Activated CD8-positive, alpha-beta memory T cell treated with anti-CD3 and anti-CD28 coated beads for 36 hours (primary cell): Measurements from ENCODE around the gene E2F6. TPM values are rescaled to one million over a fixed set of nuclear protein-coding genes. Genes with fewer than 3 reads are reported as not detected.

Experiments
- CTCF ChIA-PET: fragments of 350-600 bp; sonication (Branson Sonifier 250); formaldehyde crosslinking; loops from one replicate; lab custom pipeline; 2021; ENCODE audit warnings: antibody characterized with exemption; lab: Charles Lee
- POLR2A ChIA-PET: fragments of 350-600 bp; sonication (Branson Sonifier 250); formaldehyde crosslinking; loops from one replicate; lab custom pipeline; 2021; ENCODE audit warnings: antibody characterized with exemption; lab: Charles Lee
- total RNA-seq, 2 experiments: library from RNA; stranded (reverse); gene quantifications; one replicate each; pipeline ENCODE4 v1.2.3, GENCODE V29; 2021

E2F6 gene, protein sequence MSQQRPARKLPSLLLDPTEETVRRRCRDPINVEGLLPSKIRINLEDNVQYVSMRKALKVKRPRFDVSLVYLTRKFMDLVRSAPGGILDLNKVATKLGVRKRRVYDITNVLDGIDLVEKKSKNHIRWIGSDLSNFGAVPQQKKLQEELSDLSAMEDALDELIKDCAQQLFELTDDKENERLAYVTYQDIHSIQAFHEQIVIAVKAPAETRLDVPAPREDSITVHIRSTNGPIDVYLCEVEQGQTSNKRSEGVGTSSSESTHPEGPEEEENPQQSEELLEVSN
- total RNA-seq, result 10 to 100 TPM; 15.6 to 15.7 TPM

DNA sequence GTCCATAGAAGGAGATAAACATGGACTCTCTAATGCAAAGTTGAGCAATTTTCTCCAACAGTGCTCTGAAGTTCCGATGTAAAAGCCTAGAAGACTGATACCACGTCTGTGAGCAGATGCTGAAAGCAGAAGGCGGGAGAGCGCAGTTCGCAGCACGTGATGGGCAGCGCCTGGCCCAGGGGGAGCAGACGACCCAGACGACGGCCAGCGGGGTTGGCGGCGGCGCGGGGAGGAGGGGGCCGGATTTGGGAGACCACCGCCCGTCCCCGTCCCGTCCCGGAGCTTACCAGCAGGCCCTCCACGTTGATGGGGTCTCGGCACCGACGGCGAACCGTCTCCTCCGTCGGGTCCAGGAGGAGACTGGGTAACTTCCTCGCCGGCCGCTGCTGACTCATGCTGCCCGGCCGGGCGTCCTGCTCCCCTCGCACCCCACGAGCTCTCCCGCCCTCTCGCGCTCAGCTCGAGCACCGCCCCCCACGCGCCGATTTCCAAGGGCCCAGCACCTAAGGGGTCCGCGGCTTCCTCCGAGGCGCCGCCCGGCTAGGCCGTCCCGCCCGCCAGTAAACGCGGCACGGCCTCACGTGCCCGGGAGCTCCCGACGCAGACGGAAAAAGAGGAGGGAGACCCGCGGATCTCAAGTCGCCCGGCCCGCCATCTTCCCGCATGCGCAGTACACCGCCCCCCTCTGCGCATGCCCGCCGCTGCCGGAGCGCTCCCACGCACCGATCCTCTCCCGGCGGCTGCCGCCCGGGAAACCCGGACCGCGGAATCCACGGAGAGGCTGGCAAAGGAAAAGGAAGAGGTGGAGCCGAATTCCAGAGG lies at the start of gene E2F6:
E2F6 (minus strand) TSS at position 677 of the 822 bp plus-strand sequence; CDS start at position 395, 282 bp downstream.
- POLR2A ChIA-PET, result interaction anchor here (0.9 kb wide), 1 partner anchor 333 kb away, joined by 3 read pairs; a partner anchor contains a TSS
- CTCF ChIA-PET, result interaction anchor here (0.6 to 2.0 kb wide), 9 partner anchors 12 to 630 kb away, joined by 3 to 13 read pairs (median 3); partner anchors contain the start of gene ROCK2

DNA sequence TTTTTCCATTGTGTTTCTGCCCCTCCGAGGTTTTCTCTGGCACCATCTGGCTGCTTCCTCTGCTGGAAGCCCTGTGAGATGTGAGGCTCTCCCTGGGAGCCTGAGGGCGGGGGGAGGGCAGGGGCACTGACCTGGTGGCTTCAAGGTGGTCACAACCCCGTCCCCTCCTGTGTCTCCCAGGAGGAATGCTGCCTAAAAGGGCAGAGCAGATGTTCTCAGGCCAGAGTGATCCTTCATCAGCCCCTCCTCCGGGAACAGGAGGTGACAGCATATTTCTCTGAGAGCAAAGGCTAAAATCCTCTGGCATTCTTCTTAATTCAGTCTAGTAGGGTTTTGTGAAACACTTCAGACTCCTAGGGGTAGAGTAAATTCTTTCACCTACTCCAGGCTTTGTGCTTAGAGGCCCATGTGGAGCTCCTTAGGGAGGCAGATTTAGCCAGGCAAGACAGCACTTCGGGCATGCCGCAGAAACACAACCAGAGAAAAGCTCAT lies 49.6 kb upstream of the E2F6 start:
- ChIA-PET POLR2A (no interaction called here), CTCF (no interaction called here)

- ChIA-PET POLR2A (no interaction called here), CTCF (no interaction called here)
Observed at GRCh38 chr2:11514904-11515303, 48.9 kb upstream of the E2F6 start.

- ChIA-PET CTCF (no interaction called here), POLR2A (no interaction called here)
Observed at GRCh38 chr2:11514081-11514730, 48.2 kb upstream of the E2F6 start.

DNA sequence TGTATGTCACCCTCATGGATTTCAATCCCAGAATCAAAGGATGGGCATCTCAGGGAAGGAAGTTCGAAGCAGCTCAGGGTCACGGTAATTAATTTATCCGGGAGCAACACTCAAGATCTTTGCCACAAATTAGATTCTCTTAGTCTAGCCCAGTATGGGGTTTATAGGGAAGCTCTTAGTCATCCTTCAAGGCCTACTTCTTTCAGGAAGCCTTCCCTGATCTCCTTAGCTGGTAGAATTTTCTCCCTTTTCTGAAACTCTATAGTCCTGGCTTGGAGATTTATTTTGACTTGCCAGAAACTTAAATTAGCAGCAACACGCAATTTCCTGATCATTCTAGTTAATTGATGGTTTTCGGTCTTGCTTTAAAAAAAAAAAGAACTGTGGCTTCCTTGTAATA lies 47.4 kb upstream of the E2F6 start:
- POLR2A ChIA-PET, result no interaction called here
- CTCF ChIA-PET, result interaction anchor here (1.2 kb wide), 1 partner anchor 69 kb away, joined by 3 read pairs; no protein-coding TSS in a partner anchor

DNA sequence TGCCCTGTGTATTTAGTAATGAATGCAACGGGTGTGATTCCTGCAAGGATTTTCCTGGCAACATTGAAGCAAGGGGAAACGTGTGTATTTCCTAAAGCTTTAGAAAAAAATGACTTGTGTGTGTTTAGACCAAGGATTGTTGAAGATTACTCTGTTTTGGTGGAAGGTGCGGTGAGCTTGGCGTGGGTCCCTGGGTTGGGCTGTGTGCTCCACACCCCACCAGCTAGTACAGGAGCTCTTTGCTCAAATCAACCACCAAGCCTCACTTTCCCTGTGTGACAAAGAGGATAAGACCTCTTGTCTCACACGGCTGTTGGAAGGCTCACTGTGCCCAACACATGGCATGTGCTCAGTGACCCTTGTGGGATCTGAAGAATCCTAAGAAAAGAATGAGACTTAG lies 46.5 kb upstream of the E2F6 start:
- CTCF ChIA-PET, result interaction anchor here (0.8 to 1.2 kb wide), 2 partner anchors 70 to 380 kb away, joined by 3 read pairs; no protein-coding TSS in a partner anchor
- POLR2A ChIA-PET, result no interaction called here

DNA sequence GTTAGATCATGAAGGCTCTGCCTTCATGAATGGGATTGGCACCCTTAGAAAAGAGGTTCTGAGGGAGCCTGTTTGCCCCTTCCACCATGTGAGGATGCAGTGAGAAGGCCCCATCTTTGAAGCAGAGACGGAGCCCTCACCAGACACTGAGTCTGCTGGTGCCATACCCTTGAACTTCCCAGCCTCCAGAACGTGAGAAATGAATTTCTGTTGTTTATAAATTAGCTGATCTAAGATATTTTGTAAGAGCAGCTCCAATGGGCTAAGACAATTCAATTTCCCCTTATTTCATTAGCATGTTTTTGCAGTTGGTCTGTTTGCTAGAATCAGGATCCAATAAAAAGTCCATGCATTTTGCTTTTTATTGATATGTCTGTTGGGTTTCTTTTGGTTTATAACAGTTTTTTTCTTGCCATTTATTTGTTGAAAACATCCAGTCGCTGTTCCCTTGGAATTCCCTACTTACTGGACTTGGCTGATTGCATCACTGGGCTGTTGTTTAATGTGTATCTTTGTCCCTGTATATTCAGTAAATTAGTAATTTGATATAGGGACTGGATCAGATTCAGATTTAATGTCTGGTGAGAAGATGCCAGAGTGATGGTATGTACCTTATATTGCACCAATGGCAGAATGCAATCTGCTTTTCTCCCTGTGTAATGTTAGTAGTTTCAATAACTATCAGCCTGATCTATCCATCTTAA lies 43.8 kb upstream of the E2F6 start:
- ChIA-PET CTCF (interaction anchor here (0.6 kb wide), 1 partner anchor 665 kb away, joined by 4 read pairs; no protein-coding TSS in a partner anchor), POLR2A (no interaction called here)

DNA sequence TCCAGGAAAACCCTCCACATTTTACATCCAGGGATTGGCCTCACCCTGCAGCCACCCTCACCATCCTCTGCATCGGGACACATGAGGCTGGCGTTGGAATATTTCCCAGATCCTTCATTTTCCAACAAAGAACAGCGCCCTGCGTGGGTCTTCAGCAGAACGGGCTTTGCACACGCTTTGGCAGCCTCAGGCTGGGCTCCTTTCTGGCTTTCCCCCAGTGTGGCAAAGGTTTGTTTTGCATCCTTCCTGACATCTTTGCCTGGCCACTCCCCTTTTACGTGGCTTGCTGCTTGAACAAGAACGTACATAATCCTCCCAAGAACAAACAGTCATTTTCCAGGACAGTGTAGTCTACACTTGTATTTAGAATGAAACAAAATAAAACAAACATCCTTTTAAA lies 42.3 kb upstream of the E2F6 start:
- ChIA-PET CTCF (no interaction called here), POLR2A (no interaction called here)

- CTCF ChIA-PET, result no interaction called here
- POLR2A ChIA-PET, result no interaction called here
Observed at GRCh38 chr2:11507517-11507916, 41.6 kb upstream of the E2F6 start.

DNA sequence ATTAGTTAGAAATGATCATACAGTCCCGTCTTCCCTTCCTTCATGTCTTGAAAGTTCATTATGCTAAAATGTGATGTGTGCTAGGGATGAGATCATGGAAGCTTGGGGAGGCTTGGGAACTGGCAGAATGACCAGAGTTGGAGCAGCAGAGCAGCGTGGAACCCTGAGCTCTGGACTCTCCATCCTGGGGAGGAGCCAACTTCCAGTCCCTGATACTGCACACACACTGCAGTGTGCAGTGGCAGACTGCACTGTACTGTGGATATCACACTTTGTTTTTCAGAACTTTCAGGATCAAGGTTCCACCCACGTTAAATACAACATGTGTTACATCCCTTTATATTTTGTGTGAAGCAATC lies 40.6 kb upstream of the E2F6 start:
- POLR2A ChIA-PET, result no interaction called here
- CTCF ChIA-PET, result no interaction called here

DNA sequence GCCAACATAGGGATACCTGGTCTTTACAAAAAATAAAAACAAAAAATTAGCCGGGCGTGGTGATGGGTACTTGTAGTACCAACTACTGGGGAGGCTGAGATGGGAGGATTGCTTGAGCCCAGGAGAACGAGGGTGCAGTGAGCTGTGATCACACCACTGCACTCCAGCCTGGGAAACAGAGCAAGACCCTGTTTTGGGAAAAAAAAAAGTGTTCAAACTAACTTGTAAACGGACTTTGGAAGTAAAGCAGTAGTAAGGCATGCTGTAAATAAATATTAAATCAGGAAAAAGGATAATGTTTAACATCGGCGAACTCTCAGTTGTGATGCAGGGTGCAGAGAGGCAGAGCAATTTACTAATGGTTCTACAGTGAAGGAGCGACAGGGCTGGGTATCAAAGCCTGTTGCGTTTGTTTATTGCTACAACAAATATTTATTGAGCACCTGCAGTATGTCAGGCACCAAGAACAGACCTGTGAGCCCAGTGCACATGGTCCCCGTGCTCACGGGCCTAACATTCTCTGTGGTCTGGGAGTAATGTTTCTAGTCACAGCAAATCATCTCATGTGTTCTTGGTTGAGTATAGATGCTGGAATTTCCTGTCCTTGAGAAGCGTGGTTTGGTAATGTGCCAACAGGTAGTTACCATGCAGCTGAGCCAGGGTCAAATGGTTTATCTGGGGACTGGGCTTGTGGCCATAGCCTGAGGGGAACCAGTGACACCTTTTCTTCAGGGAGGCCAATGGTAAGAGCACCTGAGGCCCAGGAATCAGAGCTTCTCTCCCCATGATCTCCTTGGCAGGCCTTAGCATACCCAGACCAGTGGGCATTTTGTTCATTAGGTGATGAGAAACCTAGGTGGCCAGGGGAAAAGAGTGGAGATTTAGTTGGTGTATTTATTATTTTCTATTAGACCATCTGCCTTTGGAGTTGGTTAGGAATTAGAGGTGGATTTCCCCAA lies 40.0 kb upstream of the E2F6 start:
- ChIA-PET POLR2A (no interaction called here), CTCF (no interaction called here)

GRCh38 chr2:11503354-11503927 lies 37.5 kb upstream of the E2F6 start:
- CTCF ChIA-PET, result no interaction called here
- POLR2A ChIA-PET, result no interaction called here

GRCh38 chr2:11502740-11503292 lies 36.9 kb upstream of the E2F6 start:
- POLR2A ChIA-PET, result no interaction called here
- CTCF ChIA-PET, result no interaction called here

DNA sequence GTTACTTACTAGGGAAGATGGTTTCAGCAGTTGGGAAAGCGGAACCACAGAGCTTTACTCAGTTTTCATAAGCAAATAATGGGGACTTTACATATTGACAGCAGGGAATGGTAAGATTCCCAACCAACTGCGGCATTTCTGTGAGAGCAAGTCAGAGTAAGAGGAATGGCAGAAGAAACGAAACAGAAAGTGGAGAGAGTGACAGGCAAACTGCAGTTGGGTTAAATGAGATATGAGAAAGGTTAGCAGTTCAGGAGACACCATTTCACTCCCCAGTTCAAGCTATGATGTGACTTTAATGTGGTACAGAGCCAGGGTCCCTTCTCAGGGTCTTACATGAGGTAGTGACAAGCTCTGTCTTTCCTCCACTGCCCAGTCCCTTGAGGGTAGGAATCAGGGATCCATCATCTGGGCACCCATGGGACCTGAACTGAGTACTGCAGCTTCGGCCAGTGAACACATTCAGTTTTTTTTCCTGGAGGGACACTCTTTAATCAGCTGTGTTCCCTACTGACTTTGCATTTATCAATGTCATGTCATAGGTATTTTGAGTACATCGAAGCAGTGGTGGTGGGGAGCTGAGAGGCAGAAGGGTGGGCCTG lies 34.8 kb upstream of the E2F6 start:
- ChIA-PET CTCF (interaction anchor here (1.1 to 1.4 kb wide), 2 partner anchors 82 to 83 kb away, joined by 3 to 4 read pairs; no protein-coding TSS in a partner anchor), POLR2A (no interaction called here)

GRCh38 chr2:11499081-11499743 lies 33.3 kb upstream of the E2F6 start:
- POLR2A ChIA-PET, result no interaction called here
- CTCF ChIA-PET, result no interaction called here

DNA sequence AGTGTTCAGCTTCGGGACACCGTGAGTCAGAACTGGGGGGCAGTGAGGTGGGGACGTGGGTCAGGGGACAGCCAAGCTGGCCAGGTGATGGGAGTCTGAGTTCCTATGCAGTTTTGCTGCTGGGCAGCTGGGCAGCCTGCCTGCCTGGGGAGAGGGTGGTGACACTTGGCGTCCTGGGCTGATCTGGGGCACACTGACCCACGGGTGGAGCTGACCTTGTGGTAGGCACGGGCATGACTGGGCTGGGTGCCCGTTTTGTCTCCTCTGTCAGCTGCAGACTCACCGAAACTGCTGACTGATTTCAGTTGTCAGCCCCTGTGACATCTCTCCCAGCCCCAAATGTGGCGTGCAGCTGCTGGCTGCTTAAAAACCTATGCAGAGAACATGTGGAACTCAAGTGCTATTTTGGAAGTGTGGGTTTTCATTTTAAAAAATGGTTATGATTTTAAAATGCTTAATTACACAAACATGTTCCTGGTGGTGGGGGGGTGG lies 32.6 kb upstream of the E2F6 start:
- POLR2A ChIA-PET, result no interaction called here

More for the DNA sequence above, 32.6 kb upstream of the E2F6 start:
- CTCF ChIA-PET, result no interaction called here
